Stomach (tissue), 9 donors: ENCODE results near the gene TRIP4. TPM values are rescaled to one million over a fixed set of nuclear protein-coding genes. Genes with fewer than 3 reads are reported as not detected.
A peak's percentile ranks its signal among the peaks of the same experiment; 100 is the strongest.

Source experiments
- DNase-seq, 2 donors: peaks; one replicate each; pipeline versions ENCODE4 v3.0.0 to v3.0.0-alpha.2; 2013 to 2019
- H3K27ac ChIP-seq, 5 donors: fragments of 200-600 bp in 4 of 5; sonication (generic) in 4 of 5; one replicate each; pipeline ENCODE4 v1.5.1; 2013 to 2019; ENCODE audit warnings: mild to moderate bottlenecking in 1 of 5, moderate library complexity in 1 of 5
- H3K27me3 ChIP-seq, 3 donors: fragments of 200-600 bp; sonication (generic); one replicate each; pipeline ENCODE4 v1.5.1; 2017 to 2019; ENCODE audit warnings: mixed run types in 1 of 3
- H3K36me3 ChIP-seq, 4 donors: fragments of 200-600 bp; sonication (generic); 1 replicate in 3 of 4; 2 replicates in 1 of 4; pipeline ENCODE4 v1.5.1; 2016 to 2019
- H3K4me1 ChIP-seq, 4 donors: fragments of 200-600 bp; sonication (generic); one replicate each; pipeline ENCODE4 v1.5.1; 2016 to 2019
- H3K4me3 ChIP-seq, 4 donors: fragments of 200-600 bp; sonication (generic) in 3 of 4; one replicate each; pipeline ENCODE4 v1.5.1; 2016 to 2019; ENCODE audit warnings: mild to moderate bottlenecking in 1 of 4
- H3K9me3 ChIP-seq, 4 donors: fragments of 200-600 bp; sonication (generic); one replicate each; pipeline ENCODE4 v1.5.1; 2016 to 2019
- EP300 ChIP-seq: sonication (generic); formaldehyde crosslinking; IDR thresholded peaks from one replicate; pipeline ENCODE4 v1.6.1; 2017; ENCODE audit warnings: antibody characterized with exemption
- POLR2A ChIP-seq, 4 donors: fragments of 450-650 bp; IDR thresholded peaks; one replicate each; pipeline ENCODE4 v1.6.1; 2016; ENCODE audit warnings: antibody characterized with exemption in 4 of 4, control low read depth in 2 of 4, mild to moderate bottlenecking in 1 of 4, moderate library complexity in 1 of 4
- POLR2AphosphoS5 ChIP-seq, 3 donors: sonication (generic); formaldehyde crosslinking; IDR thresholded peaks; one replicate each; pipeline ENCODE4 v1.6.1; 2016; ENCODE audit warnings: antibody characterized with exemption in 3 of 3
- WGBS, 5 donors: extraction: QIAGEN DNeasy Blood & Tissue Kit in 3 of 5; methylation state at CpG; one replicate each; pipeline versions ENCODE4 v1.1.5 to v1.1.7; 2013 to 2018; 5-methylcytosine and 5-hydroxymethylcytosine counted together
- intact Hi-C: fragments of 100-400 bp; cut with DNase I; formaldehyde crosslinking; loops from one replicate; pipeline ENCODE4 v1.15.1; 2023; ENCODE audit warnings: low total_unique reads
- polyA plus RNA-seq, 3 donors: library from polyadenylated mRNA; stranded (reverse); fragments of 200-250 nt; gene quantifications; one replicate each; pipeline ENCODE4 v1.2.3, GENCODE V29; 2013
- total RNA-seq, 5 donors: library from RNA; depleted of rRNA; stranded (reverse); fragments of >200 nt; gene quantifications; one replicate each; pipeline versions ENCODE4 v1.1.0 to v1.2.3, GENCODE V29; 2014 to 2016
- TF ChIP-seq, protein P1 (sequence below), 7 experiments: fragments of 450-650 bp in 4 of 7; fragments of 200-600 bp in 3 of 7; sonication (generic) in 3 of 7; IDR thresholded peaks; one replicate each; pipeline ENCODE4 v1.5.1; 2016 to 2019; ENCODE audit warnings: antibody characterized with exemption in 7 of 7, control low read depth in 2 of 7, mild to moderate bottlenecking in 1 of 7
- donor health status: healthy with polysubstance abuse.
- donor health status: Bipolar disorder and iron deficiency.
- donor health status: healthy.

TRIP4 gene
- total and polyA plus RNA-seq, 8 donors = 1.8 to 59.4 (median 19.1) TPM

GRCh38 chr15:64447536-64448315 lies 60.1 kb downstream of the TRIP4 start:
- intact Hi-C loops = no loop called here
- WGBS, 5 donors = 87 to 90% (median 87%) methylated on average over 6 of the region's 6 CpGs
- Histone ChIP-seq H3K27ac (no peak overlapping the region), H3K27me3 (no peaks in the 10 kb centered on the region), H3K9me3 (no peaks in the 10 kb centered on the region), H3K4me1 (peaks cover 8 to 28% (median 18%) of the 10 kb centered on the region in 4 donors), H3K4me3 (no peak overlapping the region), H3K36me3 (peaks cover 3 to 53% (median 50%) of the 10 kb centered on the region in 4 donors)
- no peak for TF ChIP-seq POLR2AphosphoS5 (IDR thresholded peaks at IDR 0.05)
- TF ChIP-seq EP300 = no peak
- TF ChIP-seq, protein P1, sequence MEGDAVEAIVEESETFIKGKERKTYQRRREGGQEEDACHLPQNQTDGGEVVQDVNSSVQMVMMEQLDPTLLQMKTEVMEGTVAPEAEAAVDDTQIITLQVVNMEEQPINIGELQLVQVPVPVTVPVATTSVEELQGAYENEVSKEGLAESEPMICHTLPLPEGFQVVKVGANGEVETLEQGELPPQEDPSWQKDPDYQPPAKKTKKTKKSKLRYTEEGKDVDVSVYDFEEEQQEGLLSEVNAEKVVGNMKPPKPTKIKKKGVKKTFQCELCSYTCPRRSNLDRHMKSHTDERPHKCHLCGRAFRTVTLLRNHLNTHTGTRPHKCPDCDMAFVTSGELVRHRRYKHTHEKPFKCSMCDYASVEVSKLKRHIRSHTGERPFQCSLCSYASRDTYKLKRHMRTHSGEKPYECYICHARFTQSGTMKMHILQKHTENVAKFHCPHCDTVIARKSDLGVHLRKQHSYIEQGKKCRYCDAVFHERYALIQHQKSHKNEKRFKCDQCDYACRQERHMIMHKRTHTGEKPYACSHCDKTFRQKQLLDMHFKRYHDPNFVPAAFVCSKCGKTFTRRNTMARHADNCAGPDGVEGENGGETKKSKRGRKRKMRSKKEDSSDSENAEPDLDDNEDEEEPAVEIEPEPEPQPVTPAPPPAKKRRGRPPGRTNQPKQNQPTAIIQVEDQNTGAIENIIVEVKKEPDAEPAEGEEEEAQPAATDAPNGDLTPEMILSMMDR (IDR thresholded peaks at IDR 0.05) = no peak
- no peak for TF ChIP-seq POLR2A (IDR thresholded peaks at IDR 0.05)
- no peak for DNase-seq

DNA sequence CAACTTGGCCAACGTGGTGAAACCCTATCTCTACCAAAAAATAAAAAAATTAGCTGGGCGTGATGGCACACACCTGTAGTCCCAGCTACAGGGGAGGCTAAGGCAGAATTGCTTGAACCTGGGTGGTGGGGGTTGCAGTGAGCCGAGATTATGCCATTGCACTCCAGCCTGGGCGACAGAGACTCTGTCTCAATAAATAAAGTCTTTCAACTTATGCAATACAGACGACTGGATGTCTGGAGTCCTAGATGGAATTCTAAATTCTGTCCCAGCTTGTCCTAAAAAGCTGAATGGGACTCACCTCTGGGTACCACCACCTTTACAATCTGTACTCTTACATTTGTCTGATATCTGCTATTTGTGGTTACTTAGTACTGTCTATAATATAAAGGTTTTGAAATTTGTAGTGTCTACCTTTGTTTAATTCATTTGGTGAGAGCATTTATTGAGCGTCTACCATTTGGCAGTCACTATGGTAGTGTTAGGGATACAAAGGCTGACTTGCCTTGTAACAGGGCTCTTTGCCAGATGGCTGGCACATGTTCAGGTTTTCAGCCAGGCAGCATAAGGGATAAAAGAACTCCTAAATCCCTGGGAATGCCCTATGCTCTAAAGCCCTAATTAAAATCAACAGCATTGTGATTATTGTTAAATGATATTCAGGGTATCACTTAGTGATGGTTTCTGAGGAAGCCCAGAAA lies 65.5 kb downstream of the TRIP4 start:
- peak; percentile 46 to 76 for DNase-seq
- Histone ChIP-seq H3K36me3 (peaks cover 0 to 43% (median 27%) of the 10 kb centered on the region in 4 donors), H3K27ac (peak overlapping the region in 2 of 5 donors; percentile 8 to 23), H3K4me1 (peaks cover 6 to 48% (median 28%) of the 10 kb centered on the region in 4 donors), H3K27me3 (no peaks in the 10 kb centered on the region), H3K4me3 (no peak overlapping the region), H3K9me3 (no peaks in the 10 kb centered on the region)
- TF ChIP-seq, protein P1 (IDR thresholded peaks at IDR 0.05) = no peak
- TF ChIP-seq EP300 (no peak), POLR2A (IDR thresholded peaks at IDR 0.05) (no peak), POLR2AphosphoS5 (IDR thresholded peaks at IDR 0.05) (no peak)
- WGBS, 5 donors = 58 to 70% (median 65%) methylated on average over 6 of the region's 6 CpGs
- intact Hi-C loops = no loop called here

DNA sequence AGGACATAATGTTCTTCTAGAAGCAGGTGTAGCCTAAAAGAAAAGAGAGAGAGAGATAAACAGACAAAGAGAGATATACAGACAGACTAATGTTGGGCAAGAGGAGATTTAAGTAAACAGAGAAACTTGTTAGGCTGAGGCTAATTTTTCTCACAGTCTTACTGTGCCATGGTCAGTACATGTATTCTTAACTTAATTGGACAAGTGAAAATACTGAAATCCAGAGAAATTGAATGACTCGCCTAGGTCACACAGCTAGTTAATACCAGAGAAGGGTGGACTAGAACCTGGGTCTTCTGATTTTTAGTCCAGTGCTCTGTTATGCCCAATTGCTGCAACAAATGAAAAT lies 66.0 kb downstream of the TRIP4 start:
- WGBS, 5 donors = 88 to 94% (median 92%) methylated on average over 1 of the region's 1 CpG
- Histone ChIP-seq H3K27ac (peak overlapping the region in 2 of 5 donors; percentile 8 to 23), H3K36me3 (peaks cover 0 to 39% (median 22%) of the 10 kb centered on the region in 4 donors), H3K4me1 (peaks cover 6 to 50% (median 30%) of the 10 kb centered on the region in 4 donors), H3K27me3 (no peaks in the 10 kb centered on the region), H3K4me3 (no peak overlapping the region), H3K9me3 (no peaks in the 10 kb centered on the region)
- TF ChIP-seq, protein P1 (IDR thresholded peaks at IDR 0.05) = no peak
- TF ChIP-seq POLR2AphosphoS5 (IDR thresholded peaks at IDR 0.05) (no peak), EP300 (no peak), POLR2A (IDR thresholded peaks at IDR 0.05) (no peak)
- intact Hi-C loops = no loop called here
- DNase-seq = no peak

DNA sequence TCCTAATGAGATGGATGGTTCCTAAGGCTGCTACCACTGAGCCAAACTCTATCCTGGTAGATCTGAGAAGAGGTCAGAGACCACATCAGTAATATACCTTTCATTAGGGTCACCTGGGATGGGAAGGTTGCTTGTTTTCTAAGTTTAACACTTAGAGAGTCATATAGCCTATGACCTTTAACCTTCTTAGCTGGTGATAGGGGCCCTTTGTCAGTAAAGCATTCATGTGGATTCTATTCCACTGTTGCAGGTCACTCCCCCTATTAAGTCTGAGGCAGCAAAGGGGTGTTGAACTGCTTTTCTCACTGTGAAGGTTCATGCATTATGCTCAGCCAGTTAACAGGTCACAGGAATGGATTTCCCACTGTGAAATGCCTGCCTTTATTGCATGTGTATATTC lies 66.6 kb downstream of the TRIP4 start:
- Histone ChIP-seq H3K27me3 (no peaks in the 10 kb centered on the region), H3K36me3 (peaks cover 0 to 33% (median 16%) of the 10 kb centered on the region in 4 donors), H3K27ac (no peak overlapping the region), H3K9me3 (no peaks in the 10 kb centered on the region), H3K4me3 (no peak overlapping the region), H3K4me1 (peaks cover 6 to 56% (median 30%) of the 10 kb centered on the region in 4 donors)
- TF ChIP-seq EP300 (no peak), POLR2A (IDR thresholded peaks at IDR 0.05) (no peak), POLR2AphosphoS5 (IDR thresholded peaks at IDR 0.05) (no peak)
- TF ChIP-seq, protein P1 (IDR thresholded peaks at IDR 0.05) = no peak
- no peak for DNase-seq
- intact Hi-C loops = no loop called here
